ENCODE data around the gene BSND.

The BSND gene

DNA sequence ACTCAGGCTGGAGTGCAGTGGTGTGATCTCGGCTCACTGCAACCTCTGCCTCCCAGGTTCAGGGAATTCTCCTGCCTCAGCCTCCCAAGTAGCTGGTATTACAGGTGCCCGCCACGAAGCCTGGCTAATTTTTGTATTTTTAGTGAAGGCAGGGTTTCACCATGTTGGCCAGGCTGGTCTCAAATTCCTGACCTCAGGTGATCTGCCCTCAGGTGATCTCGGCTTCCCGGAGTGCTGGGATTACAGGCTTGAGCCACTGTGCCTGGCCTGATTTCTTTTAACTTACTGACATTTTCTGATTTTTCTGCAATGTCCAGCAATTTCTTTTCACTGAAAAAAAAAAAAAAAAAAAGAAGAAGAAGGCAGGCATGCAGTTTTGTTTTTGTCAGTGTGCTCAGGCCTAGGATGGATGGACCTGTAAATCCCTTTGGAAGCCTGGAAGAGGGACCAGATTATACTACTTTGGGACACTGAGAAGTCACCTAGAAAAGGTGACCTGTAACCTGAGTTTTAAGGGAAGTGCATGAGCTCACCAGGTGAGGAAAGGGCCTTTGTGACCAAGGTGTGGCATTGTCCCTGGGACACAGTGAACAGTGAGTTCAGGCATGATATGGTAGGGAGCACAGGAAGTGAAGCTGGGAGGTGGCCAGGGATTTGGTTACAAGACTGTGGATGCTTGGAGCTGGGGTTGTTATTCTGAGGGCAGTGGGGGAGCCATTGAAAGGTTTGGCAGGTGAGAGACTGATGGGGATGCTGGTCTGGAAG, 21.0 kb upstream of the BSND start:
- DNase-seq, result no peak

DNA sequence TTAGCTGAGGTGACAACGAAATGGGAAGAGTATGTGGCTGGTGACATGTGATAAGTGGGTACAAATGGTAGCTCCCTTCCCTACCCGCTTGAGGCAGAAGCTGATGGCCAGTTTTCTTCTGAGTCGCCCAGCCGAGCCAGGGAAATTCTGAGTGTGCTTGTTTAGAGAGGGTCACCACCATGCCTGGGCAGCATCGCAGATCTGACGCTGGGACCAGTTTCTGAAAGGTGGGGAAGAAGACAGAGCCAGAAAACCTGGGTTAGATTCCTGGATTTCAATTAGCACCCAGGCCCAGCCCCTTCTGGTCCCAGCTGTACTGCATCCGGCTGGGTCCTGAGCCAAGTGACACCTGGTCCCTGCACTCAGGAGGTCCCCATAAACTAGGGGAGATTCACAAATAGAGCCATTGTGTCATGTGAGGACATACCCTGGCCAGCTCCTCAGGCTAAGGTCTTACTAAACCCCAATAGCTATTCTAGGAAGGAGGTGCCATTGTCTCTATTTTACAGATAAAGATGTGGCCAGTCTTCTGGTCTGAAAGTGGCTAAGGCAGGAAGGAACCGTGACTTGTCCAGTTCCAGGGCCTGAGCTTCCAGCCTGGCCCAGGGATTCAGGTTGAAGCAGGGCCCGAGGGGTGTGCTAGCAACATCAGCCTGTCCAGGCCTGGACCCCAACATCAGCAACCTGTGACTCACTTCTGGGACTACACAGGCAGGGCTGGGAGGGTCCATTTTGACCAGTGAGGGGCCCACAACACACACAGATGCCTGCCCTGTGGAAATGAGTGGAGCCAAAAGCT, 20.0 kb upstream of the BSND start:
- no peak for DNase-seq

DNA sequence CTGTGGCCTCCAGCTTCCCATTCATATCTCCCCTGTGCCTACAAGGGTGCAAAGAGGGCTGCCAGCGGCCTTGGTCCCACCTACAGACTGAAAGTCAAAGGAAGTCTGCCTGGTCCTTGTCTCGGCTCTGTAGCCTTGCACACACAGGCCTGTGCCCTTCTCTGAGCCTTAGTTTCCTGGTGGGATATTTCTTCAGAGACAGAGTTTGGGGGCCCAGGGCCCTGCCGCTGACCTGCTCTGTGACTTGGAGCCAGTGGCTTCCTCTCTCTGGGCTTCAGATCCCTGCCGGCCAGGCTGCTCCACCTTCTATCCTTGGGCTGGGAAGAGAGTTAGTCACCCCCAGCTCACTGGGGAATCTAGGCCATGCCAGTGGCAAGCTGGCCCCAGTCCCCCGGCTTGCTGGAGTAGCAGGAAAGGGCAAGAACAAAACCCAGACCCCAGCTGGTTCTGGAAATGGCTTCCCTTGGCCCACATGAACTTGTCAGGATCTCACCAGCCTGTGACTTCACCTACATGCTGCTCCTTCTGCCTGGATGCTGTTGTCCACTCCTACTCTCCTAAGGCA, 19.3 kb upstream of the BSND start:
- DNase-seq, result no peak

DNA sequence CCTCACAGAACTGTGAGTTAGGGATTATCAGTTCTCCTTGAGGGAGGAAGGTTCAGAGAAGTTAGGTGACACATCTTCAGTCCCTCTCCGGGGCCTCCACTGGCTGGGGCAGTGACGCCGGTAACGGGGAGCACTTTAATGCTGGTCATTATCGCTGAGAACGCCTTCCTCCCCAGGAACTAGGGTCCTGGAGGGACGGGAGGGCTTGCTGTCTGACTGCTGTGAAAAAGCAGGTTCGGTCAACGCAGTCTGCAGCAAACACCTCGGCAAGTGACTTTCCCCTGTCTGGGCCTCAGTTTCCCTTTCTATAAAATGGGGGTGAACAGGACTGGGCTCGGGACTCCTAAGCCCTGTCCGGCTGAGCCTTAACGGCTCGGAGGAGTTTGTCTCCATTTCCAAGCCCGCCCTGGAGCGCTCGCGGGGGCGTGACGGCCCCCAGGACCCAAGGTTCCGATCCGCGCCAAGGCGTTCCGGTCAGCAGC, 18.6 kb upstream of the BSND start:
- DNase-seq, result no peak

DNA sequence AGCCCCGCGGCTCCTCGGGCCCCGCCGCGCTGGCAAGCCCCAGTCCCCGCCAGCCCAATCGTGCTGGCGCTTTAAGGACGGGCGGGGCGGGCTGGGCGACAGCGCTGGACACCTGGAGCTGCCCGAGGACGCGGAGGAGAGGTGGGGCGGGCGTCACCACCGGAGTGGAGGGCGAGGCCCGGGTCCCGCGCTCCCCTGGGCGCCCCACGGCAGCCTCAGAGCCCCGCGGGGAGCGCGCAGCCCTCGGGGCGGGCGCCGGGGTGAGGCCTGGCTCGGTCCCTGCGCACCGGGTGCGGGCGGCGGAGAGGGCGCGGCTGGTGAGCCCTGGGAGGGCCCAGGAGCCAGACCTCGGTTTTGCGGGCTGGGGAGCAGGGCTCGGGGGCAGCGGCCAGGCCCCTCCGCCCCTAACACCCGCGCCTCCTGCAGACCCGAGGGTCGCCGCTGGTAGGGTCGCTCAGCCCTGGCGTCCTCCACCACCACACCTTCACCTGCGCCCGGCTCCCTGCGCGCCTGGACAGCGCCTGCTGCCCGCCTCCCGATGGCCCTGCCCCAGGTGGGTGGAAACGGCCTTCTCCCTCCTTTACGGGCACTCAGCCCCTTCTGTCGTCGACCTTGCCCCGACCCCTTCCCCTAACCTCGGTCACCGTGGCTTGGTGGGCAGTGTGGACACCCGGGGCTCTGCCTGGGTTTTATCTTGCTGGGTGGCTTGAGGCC, 18.0 kb upstream of the BSND start, which contains the start of gene TMEM61:
TSS of gene TMEM61 (plus strand) at position 101 of the 714 bp plus-strand sequence. CDS start at position 539, 438 bp downstream.
- no peak for DNase-seq

DNA sequence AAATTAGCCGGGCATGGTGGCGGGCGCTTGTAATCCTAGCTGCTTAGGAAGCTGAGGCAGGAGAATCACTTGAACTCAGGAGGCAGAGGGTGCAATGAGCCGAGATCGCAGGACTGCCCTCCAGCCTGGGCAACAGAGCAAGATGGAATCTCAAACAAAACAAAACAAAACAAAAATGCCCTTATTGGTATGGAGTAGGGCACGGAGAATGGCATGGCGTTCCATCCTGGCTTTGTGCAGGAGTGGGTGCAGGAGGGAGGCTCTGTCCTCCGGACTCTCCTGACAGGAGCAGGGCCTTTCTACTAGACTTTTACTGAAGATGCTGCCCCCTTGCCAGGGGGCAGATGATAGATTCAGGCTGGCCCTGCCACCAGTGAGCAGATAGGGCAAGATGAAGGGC, 17.3 kb upstream of the BSND start:
- no peak for DNase-seq

DNA sequence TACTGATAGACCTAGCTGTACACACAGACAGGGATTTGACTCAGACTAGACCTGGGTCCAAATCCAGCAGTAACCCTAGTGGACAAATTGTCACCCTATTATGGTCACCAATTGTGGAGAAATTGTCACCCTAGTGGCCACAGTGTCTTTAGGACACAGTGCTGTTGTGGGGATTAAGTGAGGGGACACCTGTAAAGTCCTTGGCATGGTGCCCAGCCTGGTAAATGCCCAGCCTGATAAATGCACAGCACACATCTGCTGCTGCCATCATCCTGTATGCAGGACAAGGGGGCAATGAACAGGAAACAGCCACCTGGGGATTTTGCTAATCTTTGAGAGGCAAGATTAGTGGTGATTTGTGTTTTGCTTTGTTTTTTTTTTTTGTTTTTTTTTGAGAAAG, 16.0 kb upstream of the BSND start:
- no peak for DNase-seq

DNA sequence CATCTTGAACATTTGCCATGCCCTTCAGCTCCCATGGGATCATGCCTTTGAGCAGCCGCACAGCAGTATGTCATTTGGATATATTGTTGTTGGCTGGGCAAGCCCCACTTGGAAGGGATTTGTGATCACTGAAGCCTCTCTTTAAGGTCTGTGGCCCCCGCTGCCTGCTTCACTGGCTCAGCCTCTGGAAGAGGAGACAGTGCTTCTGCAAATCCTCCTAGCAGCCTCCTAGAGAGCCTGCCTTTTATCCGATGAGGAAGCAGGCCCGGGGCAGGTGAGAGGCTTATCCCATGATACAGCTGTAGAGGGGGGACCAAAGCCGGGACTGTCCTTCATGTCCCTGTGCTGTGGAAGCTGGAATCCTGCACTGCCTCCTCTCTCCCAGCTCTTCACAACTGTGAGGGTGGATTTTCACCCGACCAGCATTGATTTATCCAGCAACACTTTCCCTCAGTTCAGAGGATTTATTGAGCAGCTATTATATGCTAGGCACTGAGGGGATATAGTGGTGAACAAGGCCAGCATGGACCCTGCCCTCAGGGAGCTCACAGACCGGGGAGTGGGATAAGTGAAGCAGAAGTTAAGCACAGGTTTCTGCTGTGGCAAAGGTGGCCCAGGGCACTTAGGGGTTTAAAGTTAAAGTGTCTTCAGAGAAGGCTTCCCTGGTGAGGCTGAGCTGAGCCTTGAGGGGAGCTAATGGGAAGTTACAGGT, 14.4 kb upstream of the BSND start:
- DNase-seq, result no peak

DNA sequence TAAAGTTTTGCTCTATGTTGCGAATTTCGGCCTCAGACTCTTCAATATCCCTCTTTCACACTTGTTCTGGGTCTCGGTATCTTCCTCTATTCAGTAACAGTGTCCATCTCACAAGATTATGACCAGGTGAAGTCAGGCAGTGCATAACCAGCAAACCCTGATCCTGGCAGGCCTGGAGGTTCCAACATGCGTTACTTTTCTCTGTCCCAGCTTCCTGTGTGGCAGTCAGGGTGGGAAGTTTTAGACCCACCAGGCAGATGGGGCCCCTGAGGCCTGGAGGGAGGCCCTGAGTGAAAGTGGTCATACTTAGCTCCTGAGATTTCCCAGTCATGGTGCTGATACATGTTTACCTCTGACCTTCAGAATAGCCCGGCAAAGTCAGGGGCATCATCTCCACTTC, 13.2 kb upstream of the BSND start:
- no peak for DNase-seq

DNA sequence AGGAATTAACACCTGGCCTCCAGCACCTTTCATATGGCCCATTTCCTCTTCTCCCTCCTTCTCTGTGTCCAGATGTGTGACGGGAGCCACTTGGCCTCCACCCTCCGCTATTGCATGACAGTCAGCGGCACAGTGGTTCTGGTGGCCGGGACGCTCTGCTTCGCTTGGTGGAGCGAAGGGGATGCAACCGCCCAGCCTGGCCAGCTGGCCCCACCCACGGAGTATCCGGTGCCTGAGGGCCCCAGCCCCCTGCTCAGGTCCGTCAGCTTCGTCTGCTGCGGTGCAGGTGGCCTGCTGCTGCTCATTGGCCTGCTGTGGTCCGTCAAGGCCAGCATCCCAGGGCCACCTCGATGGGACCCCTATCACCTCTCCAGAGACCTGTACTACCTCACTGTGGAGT, 12.7 kb upstream of the BSND start:
- DNase-seq, result no peak

DNA sequence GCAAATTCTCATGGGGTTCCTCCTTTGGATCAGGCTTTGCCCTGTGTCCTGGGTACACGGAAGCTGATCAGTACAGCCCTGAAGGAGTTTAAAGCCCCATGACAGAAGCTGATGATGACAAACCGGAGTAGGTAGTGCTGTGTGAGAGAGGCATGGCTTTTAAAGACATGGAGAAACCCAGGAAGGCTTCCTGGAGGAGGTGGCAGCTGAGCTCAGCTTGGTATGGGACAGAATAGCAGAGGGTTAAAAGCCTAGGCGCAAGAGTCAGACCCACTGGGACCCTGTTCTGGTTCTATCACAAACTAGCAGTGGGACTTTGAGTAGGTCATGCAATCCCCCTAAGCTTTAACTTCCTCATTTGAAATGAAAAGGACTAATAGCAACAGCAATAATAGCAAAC, 12.2 kb upstream of the BSND start:
- DNase-seq, result no peak

DNA sequence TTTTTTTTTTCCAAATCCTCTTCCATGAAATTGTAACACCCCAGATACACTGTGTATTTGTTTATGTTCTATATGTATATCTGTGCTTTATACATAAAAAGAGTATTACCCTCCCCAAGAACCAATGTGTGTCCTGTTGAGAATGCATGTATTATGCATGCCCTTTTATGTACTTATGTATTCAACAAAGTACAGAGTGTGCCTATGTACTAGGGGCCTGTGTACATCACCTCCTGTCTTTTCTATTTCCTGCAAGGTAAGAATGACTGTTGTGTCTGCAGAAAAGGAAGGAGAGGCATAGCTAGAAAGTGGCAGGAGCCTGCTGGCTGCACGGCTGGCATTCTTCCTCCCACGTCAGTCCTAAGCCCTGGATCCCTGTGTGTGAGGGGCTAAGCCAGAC, 11.3 kb upstream of the BSND start:
- DNase-seq, result no peak

DNA sequence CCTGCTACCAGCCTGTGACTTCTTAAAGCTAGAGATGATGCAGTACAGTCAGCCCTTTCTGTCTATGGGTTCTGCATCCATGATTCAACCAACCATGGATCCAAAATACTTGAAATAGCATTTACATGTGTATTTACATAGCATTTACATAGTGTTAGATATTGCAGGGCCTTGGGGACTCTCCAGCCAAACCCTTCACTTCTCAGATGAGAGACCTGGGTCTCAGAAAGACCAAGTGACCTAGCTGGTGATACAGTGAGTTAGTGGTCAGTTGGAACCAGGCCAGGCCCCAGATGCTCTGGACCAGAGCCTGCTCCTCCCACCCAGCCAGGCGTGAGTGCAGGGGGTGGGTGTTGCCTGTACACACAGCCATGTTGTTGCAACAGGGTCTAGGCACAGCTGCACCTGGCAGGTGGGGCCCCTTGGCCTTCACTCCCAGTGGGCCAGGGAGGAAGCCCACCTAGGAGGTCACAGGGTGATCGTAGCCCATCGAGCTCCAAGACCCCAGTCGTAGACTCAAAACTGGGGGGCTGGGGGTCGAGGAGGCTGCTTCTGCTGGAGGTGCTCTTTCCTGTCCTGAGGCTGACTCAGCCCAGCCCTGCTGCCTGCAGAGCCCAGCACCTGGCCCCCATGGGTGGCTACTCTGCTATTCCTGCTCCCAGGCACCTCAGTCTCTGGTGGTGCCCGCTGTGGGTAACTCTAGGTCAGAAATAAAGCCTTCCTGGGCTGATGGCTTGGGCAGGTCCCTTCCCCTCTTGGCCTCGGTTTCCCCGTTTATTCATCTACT, 10.6 kb upstream of the BSND start:
- no peak for DNase-seq

DNA sequence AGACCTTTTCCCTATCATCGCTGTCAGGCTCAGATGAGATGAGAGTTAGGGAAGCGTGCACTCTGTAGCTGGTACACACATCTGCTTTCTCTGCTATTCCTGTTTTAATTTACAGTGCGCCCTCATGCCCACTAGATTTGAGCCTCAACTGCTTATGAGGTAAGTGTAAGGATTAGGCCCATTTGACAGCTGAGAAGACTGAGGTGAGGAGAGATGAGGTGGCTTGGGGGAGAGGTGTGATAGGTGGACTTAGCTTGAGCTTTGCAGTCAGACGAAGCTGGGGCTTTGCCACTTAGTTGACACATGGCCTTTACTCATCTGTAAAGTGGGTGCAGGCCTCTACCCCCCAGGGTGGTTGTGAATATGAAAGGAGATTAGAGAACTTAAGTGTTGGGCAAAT, 9.8 kb upstream of the BSND start:
- no peak for DNase-seq

DNA sequence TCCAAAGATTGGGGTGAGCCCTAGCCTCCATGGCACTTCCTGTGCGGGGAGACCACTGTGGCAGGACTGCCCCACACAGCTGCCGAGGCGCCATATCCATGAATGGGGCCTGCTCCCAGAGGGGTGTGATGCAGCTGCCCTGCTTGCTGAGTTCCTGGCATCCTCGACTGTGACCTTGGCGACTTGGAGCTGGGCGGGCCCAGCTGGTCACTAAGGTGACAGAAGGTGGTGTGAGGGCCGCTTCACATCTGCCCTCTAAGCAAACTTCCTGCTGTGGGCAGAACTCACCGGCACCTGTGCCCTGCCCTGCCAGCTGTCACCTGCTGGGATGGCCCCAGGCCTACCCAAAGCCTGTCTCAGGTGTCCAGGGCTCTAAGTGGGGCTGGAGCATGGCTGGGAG, 9.3 kb upstream of the BSND start:
- DNase-seq, result no peak

DNA sequence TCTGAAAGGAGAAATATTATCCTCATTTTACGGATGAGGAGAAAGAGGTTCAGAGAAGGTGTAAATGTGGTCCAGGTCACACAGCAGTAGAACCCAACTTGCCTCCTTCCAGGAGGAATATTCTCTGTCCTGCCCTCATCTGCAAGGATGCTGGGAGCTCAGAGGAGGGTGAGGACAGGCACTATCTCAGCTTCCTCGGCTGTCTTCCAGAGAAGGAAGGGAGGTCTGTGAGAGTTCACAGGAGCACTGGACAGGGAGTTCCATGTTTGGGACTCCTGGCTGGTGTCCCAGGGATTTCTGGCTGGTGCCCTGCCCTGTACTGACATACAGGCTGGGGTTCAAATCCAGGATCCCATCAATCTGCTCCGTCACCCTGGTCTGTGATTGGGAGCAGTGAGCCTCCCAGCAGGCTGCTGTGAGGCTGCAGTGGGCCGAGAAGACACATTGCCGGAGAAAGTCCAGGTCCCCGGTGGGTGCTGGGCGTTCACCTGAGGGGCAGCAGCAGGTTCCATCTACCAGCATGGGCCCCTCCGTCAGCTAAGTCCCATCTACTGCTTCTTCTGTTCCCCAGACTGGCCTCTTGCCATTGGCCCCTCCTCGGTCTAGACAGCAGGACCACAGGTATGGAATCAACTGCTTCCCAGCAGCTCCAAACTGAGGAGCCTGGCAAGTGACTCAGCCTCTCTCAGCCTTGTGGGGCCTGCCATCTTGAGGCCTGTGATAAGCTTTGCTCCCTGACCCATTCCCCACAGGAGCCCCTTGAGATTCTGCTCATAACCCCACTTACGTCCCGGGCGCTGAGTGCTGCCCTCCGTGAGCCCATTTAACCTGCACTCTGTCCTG, 8.5 kb upstream of the BSND start:
- DNase-seq, result no peak

DNA sequence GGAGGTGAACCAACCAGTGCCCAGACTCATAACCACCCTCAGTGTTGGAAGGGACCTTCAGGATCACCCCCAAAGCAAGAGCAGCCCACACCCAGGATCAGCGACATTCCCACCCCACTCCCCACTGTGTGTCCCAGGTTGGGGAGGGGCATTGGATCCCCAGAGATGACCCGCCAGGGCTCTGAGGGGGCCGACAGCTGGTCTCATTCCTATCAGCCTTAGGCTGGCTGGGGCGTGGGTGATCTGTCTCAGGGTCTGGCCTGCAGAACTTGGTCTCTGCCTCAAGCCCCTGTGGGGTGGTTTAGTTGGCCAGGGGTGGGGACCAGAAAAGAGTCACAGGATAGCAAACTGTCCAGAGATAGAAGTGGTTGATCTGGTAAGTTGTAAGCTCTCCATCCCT, 7.8 kb upstream of the BSND start:
- no peak for DNase-seq

DNA sequence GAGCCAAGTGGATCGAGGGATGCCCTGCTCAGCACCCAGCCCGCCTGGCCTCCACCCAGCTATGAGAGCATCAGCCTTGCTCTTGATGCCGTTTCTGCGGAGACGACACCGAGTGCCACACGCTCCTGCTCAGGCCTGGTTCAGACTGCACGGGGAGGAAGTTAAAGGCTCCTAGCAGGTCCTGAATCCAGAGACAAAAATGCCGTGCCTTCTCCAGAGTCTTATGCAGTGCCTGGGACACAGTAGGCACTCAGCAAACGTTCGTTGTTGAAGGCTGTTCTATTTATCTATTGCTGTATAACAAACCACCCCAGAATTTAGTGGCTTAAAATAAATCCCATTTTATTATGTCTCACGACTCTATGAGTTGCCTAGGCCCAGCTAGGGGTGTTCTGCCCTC, 6.8 kb upstream of the BSND start:
- no peak for DNase-seq

DNA sequence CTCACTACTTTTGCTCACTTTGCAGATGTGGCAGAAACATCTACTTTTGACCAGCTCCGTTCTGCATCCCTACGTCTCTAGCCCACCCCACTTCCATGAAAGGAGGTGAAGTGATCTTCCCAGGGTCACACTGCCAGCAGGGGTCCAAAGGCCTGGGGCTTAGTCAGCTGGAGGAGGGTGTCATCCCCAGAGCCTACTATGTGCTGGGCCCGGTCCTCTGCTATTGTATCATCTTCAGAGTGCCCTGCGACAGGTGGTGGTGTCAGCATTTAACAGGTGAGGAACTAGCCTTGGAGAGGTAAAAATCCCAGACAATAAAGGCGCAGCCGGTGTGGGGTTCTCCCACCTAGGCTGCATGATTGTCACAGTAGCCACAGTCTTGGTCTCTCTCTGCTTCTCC, 5.6 kb upstream of the BSND start:
- no peak for DNase-seq

DNA sequence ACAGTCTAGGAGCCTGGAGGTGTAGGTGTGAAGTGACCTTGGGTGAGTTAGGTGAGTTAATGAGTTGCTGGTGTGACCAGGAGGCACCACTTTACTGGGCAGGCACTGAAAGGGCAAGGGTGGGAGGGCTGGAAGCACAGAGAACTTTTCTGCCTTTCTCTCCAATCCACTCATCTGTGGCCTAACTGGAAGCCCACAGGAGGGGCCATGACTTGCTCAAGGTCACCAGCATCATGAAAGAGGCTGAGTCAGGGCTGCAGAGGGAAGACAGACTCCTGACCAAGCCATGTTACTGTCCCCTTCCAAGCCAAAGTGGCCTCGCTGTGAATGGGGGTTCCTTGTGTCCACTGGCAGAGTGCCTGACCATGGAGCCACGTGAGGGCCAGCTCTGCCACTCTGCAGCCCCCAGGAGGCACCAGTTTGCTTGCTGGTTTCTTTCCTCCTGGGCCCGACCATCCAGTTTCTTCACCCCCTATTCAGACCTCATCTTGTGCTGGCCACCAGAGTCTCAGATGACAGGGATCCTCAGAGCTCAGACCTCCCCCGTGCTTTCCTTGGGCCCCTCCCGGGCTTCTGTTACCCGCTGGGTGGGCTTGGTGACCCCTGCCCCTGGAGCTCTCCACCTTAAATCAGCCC, 4.3 kb upstream of the BSND start:
- DNase-seq, result no peak

Data from activated gamma-delta T cell treated with Interleukin-2 at 50 U/mL for 16 hours (primary cell).